ENCODE measurements around the gene NAA80. TPM values are rescaled to one million over a fixed set of nuclear protein-coding genes. Genes with fewer than 3 reads are reported as not detected.

NAA80 gene
- total and polyA plus RNA-seq, 8 donors = 2.6 to 15.6 (median 5.2) TPM

DNA sequence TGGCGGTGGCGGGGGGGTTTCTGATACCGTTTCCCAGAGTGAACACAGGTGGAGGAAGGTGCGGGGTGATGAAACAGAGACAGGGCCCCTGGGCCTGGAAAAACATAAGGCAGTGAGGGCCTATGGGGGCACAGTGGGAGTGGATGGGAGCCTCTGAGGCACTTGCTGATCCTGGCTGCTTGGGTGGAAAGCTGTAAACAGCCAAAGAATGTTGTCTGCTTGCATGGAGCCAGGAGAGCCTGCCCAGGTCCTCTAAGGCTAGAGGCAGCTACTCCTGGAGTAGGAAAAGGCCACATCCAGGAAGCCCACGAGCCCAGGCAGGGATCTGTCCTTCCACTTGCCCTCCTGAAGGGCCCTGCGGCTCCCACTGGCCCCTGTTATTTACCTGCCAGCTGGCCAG is 33.2 kb downstream of the NAA80 start:
- FAIRE-seq = no peak
- intact Hi-C loops (cut with DNase I) = no loop called here
- no peak overlapping the region for H3K4me3 ChIP-seq

DNA sequence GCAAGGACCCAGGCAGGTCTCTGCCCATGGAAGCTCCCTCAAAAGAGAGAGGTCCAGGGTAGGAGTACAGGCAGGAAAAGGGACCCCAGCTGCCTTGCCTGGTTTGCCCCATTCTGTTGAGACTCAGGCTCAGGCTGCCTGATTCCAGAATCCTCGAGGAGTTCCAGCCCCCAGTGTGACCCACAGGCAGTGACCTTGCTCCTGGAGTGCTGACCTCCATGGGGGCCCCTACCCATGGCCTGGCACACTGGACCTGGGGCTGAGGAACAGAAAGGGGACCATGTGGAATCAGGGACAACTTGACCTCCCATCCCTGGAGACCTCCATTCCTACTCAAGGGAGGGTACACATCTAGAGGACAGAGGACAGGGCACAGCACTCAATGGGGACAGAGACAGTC is 33.6 kb downstream of the NAA80 start:
- DNase-seq (no peak), FAIRE-seq (no peak), ATAC-seq (no peak)
- Histone ChIP-seq H3K4me1 (peaks cover 21 to 45% (median 25%) of the 10 kb centered on the region in 3 donors), H3K36me3 (no peaks in the 10 kb centered on the region), H3K27me3 (no peaks in the 10 kb centered on the region), H3K4me3 (no peak overlapping the region), H3K9me3 (no peaks in the 10 kb centered on the region), H3K27ac (peak overlapping the region; percentile 78 to 94 (median 90))
- TF ChIP-seq CTCF (IDR thresholded peaks at IDR 0.05) = no peak
- intact Hi-C loops (cut with DNase I) = no loop called here
- WGBS, 2 donors = 47 to 67% methylated on average over 1 of the region's 1 CpG

More for the DNA sequence above, 33.2 kb downstream of the NAA80 start:
- no peaks in the 10 kb centered on the region for H3K36me3 ChIP-seq
- H3K9me3 ChIP-seq = no peaks in the 10 kb centered on the region
- peak in 1 of 6 donors; percentile 39 for DNase-seq
- peak overlapping the region; percentile 87 to 94 (median 90) for H3K27ac ChIP-seq
- no peaks in the 10 kb centered on the region for H3K27me3 ChIP-seq
- TF ChIP-seq CTCF (IDR thresholded peaks at IDR 0.05) = no peak
- ATAC-seq = no peak
- WGBS, 2 donors = 76 to 85% methylated on average over 6 of the region's 6 CpGs
- H3K4me1 ChIP-seq = peaks cover 20 to 42% (median 21%) of the 10 kb centered on the region in 3 donors

- FAIRE-seq (no peak), DNase-seq (peak in 2 of 6 donors; percentile 54 to 68), ATAC-seq (no peak)
- Histone ChIP-seq H3K4me1 (peaks cover 21 to 46% (median 25%) of the 10 kb centered on the region in 3 donors), H3K27me3 (no peaks in the 10 kb centered on the region), H3K4me3 (no peak overlapping the region), H3K36me3 (no peaks in the 10 kb centered on the region), H3K9me3 (no peaks in the 10 kb centered on the region), H3K27ac (peak overlapping the region; percentile 78 to 94 (median 90))
- TF ChIP-seq CTCF (IDR thresholded peaks at IDR 0.05) = no peak
- intact Hi-C loops (cut with DNase I) = no loop called here
- WGBS, 2 donors = 65 to 70% methylated on average over 7 of the region's 7 CpGs
Observed at GRCh38 chr3:50264964-50265485, 34.2 kb downstream of the NAA80 start.

DNA sequence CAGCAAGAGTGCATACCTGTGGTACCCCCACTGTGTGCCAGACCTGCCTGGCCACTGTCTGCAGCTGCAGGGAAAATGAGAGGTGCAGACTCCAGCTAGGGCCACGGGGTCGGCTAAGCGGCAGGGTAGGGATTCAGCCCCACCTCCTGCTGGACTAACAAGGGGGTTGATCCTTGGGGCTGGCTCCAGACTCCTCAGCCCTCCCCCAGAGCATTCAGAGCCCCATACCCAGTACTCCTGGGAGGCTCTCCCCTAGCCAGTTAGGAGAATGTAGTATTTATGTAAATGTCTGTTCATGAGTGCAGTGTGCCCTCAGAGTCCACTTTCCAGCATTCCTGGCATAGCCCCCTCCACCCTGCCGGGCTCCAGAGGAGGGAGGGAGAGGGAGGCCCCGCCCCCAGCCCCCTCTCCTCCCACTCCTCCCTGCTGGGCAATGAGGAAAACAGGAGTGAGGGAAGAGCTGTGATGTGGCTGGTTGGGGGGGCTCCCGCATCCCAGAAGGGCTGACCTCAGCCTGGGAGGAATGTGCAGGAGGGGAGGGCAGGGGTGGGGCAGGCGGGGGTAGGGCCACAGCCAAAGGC is 34.7 kb downstream of the NAA80 start:
- peak; percentile 4 to 29 (median 19) for ATAC-seq
- Histone ChIP-seq H3K27ac (peak overlapping the region; percentile 78 to 94 (median 90)), H3K27me3 (no peaks in the 10 kb centered on the region), H3K4me1 (peaks cover 21 to 49% (median 25%) of the 10 kb centered on the region in 3 donors), H3K9me3 (no peaks in the 10 kb centered on the region), H3K36me3 (no peaks in the 10 kb centered on the region), H3K4me3 (no peak overlapping the region)
- DNase-seq = peak in 5 of 6 donors; percentile 76 to 82 (median 80)
- intact Hi-C loops (cut with DNase I) = no loop called here
- FAIRE-seq = no peak
- no peak for TF ChIP-seq CTCF (IDR thresholded peaks at IDR 0.05)
- 28 to 32% methylated on average over 5 to 7 of the region's 7 CpGs for WGBS, 2 donors
